ENCODE measurements around the gene ANKS6. TPM values are rescaled to one million over a fixed set of nuclear protein-coding genes. Genes with fewer than 3 reads are reported as not detected.

Gene ANKS6
- total RNA-seq, 1 experiment from 2014 or later = 46.3 TPM

DNA sequence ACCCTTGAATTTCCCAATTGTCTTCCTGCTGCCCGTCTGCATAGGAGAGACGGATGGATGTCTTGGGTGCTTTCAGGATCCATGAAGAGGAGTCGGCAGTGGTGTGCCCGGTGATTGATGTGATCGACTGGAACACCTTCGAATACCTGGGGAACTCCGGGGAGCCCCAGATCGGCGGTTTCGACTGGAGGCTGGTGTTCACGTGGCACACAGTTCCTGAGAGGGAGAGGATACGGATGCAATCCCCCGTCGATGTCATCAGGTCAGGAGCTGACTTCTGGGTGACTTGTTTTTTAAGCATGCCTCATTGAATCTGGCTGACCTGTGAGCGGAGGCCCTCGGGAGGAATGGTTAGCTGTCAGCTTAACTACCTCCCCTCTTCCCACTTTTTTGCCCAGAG lies 35.3 kb upstream of the ANKS6 start:
- Histone ChIP-seq H2BK120ac (ENCODE audit: low read depth, low read length, poor library complexity, severe bottlenecking) (no peak overlapping the region), H3K23ac (ENCODE audit: insufficient read length, low read depth, low read length) (no peak overlapping the region), H3K23me2 (ENCODE audit: insufficient read length, low read depth, low read length, poor library complexity, severe bottlenecking) (no peaks in the 10 kb centered on the region), H3T11ph (ENCODE audit: low read length) (no peak overlapping the region), H2BK15ac (ENCODE audit: low read depth, low read length) (no peak overlapping the region), H3K56ac (ENCODE audit: insufficient read length, low read depth, low read length) (no peak overlapping the region), H3K9me3 (ENCODE audit: control insufficient read depth, low read depth, low read length) (no peaks in the 10 kb centered on the region), H4K91ac (ENCODE audit: insufficient read length, low read depth, low read length) (no peak overlapping the region), H3K9ac (ENCODE audit: extremely low read depth, insufficient read length, low read length) (no peak overlapping the region), H3K79me2 (ENCODE audit: insufficient read depth, low read length) (no peaks in the 10 kb centered on the region), H4K5ac (ENCODE audit: insufficient read length, low read depth, low read length) (no peak overlapping the region), H2BK12ac (ENCODE audit: insufficient read length, low read depth, low read length) (no peak overlapping the region), H3K79me1 (ENCODE audit: insufficient read depth, low read depth, low read length, poor library complexity, severe bottlenecking) (no peaks in the 10 kb centered on the region), H2BK5ac (ENCODE audit: insufficient read length, low read length) (no peak overlapping the region), H3K4ac (ENCODE audit: low read depth, low read length) (no peak overlapping the region), H3K4me1 (ENCODE audit: insufficient read depth, low read length) (no peaks in the 10 kb centered on the region), H2AK5ac (ENCODE audit: insufficient read length, low read length) (no peak overlapping the region), H2AFZ (ENCODE audit: low read length) (no peak overlapping the region), H4K8ac (replicated peaks; ENCODE audit: insufficient read length, low read depth, low read length) (no peak overlapping the region), H4K20me1 (ENCODE audit: control insufficient read depth, insufficient read depth, insufficient read length) (no peaks in the 10 kb centered on the region), H3K4me2 (ENCODE audit: insufficient read depth, insufficient read length, low read length) (no peak overlapping the region), H3K14ac (ENCODE audit: insufficient read depth, low read length) (no peak overlapping the region), H3K27me3 (ENCODE audit: insufficient read depth, low read length) (no peaks in the 10 kb centered on the region), H2BK20ac (ENCODE audit: low read depth, low read length, poor library complexity, severe bottlenecking) (no peak overlapping the region), H3K27ac (ENCODE audit: insufficient read length, low read depth, low read length) (no peak overlapping the region), H3K18ac (ENCODE audit: insufficient read length, low read depth, low read length) (no peak overlapping the region)
- Mint-ChIP-seq H3K27me3 (ENCODE audit: low read depth) (no peaks in the 10 kb centered on the region), H3K4me1 (peaks cover 4 to 5% of the 10 kb centered on the region in 2 experiments; a peak in 3 of 4 replicates), H3K36me3 (ENCODE audit: insufficient read depth in 1 of 3, low read depth in 3 of 3) (peaks cover 0 to 51% (median 18%) of the 10 kb centered on the region in 3 experiments; a peak in 5 of 7 replicates), H3K9me3 (no peaks in the 10 kb centered on the region), H3K27ac (no peak overlapping the region), H3K4me3 (no peak overlapping the region)
- no peak for DNase-seq
- no peak for TF ChIP-seq CTCF (conservative IDR thresholded peaks at IDR 0.05)
- no CpG with 5 or more reads among the region's 16 CpGs for WGBS (ENCODE audit: extremely low coverage, insufficient read length, low lambda C conversion rate)
